GM18526 (cell line): Measurements from ENCODE around the gene LRMDA.

Experiments
- POLR2A ChIP-seq: IDR thresholded peaks from 3 replicates; pipeline ENCODE4 v1.6.1; 2011; ENCODE audit not compliant: insufficient read length; ENCODE audit errors: extremely low read depth

LRMDA gene

GRCh38 chr10:75817198-75817597 lies 385.8 kb downstream of the LRMDA start:
- TF ChIP-seq POLR2A, result no peak

- TF ChIP-seq POLR2A, result no peak
Observed at GRCh38 chr10:75818552-75818951, 387.1 kb downstream of the LRMDA start.

DNA sequence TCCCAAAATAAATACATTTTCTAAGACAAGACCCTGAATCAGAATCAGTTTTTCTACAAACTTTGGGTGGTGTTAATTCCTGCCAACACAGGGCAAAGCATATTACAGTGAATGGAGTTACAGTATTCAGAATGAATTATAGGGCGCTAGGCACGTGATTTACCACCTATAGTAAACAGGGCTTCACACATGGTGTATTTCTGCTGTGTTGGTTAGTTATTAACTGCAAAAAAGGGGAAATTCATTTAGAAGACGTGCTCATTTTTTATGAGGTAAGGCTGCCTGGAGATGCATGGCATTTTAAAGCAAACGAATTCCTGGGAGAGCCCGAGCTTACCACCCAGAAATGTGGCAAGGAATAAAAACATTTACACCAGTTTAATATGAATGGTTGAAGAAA lies 393.8 kb downstream of the LRMDA start:
- TF ChIP-seq POLR2A, result no peak

DNA sequence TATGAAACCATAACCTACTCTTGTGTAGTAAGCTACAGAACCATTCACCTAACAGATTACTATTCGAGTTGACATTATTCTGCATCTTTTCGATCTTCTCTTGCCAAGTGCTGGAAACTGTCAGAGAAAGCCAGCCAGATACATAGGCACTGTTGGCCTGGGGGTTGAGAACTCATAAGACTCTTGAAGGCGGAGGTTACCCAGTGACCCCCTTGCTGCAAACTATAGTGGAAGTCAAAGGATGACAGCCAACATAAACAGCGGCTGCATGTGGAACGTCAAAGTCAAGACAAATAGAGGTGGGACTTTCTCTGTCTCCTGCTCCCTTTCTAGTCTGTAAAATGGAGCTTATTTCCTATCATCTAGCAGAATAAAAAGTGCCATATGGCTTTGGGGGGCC lies 394.2 kb downstream of the LRMDA start:
- no peak for TF ChIP-seq POLR2A

DNA sequence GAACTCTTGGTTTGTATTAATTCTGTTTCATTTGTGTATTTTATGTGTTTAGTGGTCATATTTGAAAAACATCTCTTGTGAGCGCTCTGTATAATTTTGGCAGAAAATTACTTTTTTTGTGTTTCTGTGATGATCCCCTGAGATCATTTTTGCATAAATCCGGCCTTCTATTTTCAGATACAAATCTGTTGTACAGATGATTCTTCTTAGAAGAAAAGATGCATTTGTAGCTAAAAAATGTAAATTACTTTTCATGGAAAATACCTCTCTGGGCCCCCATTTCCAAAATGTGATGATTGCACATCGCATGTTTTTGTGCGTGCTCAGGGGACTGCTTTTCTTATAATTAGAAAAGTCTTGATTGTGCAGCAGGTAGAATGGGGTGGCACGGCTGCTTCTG lies 395.4 kb downstream of the LRMDA start:
- no peak for TF ChIP-seq POLR2A

GRCh38 chr10:75827587-75828021 lies 396.2 kb downstream of the LRMDA start:
- no peak for TF ChIP-seq POLR2A

DNA sequence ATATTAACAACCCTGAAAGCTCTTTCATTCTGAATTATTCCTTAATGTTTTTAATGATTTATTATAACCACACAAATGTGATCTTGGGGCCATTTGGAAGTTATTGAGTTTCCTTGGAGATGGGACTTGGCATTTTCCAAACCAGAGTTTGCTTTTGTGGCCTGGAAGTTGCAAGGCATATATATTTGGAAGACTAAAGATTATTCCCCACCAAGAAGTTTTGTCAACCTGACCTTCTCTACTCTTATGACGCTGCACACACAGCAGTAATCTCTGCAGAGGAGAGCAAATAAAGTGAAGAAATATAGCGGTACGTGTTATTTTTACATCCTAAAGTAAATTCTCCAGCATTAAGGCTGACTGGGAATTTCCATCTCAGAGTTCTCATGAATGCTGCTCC lies 397.0 kb downstream of the LRMDA start:
- no peak for TF ChIP-seq POLR2A

- no peak for TF ChIP-seq POLR2A
Observed at GRCh38 chr10:75836064-75836463, 404.6 kb downstream of the LRMDA start.

DNA sequence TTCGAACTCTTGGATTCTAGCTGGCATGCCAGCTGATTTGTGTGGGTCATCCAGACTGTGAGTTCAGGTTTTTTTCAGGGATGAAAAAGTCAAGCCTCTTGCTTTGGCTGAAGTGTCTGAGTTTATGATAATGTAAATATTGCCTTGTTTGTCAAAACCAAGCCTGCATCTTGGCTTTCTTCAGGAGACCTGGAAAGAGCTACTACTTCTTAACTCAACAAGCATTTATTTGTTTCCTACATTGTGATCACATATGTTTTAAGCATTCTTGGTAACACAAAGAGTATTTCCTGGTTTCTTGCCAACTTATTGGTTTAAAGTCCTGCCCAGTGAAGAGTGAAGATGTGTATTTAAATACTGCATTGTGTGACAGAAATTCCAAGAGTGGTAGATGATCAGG lies 407.1 kb downstream of the LRMDA start:
- TF ChIP-seq POLR2A, result no peak

DNA sequence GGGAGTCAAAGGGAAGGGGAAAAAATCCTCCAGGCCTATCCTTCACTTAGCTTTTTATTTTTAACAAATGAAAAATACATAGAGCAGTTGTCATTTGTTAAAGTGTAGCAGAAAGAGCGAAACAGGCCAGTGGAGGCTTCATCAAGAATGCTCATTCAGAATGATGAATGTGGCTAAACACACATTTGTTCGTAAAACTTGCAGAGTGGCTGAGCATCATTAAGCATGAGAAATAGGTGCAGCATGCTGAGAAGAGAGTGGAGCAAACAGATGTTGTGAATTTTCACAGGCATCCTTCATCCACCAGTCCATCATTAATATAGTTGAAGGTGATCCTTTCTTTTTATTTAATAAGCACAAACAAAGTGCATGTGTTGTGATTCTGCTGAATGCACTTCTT lies 407.6 kb downstream of the LRMDA start:
- TF ChIP-seq POLR2A, result no peak

GRCh38 chr10:75841266-75841665 lies 409.8 kb downstream of the LRMDA start:
- TF ChIP-seq POLR2A, result no peak

DNA sequence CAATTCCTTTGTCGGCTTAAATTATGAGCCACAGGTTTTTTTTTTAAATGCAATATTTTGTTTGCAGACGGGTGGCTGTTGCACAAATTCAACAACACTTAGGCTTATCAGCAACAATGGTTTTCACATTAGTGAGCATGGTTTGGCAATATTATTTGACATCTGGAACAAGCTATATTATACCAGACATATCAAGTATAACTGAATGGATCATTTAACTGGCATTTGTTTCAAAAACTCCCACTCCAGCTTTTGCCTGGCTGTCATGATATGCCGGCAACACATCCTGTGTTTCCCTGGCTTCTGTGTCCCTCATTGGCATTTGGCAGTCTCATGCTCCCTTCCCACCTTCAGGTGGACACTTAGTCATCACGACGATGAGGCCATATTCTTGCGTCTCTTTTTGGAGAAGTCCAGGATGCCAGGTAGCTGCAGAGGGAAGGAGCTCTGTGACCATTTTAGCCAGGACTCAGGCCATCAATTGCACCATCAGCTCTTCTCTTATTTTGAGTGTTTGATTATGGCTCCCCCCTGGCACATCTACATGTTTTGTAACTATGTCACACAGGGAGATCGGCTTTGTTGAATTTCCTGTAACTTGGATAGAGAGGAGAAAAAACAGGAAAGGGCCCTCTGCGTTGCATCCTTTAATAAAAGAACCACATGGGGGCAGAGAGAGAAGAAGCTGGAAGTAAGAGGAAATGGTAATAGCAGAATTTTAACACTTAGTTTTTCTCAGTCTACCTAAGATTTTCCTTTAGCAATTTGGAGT lies 413.9 kb downstream of the LRMDA start:
- TF ChIP-seq POLR2A, result no peak

DNA sequence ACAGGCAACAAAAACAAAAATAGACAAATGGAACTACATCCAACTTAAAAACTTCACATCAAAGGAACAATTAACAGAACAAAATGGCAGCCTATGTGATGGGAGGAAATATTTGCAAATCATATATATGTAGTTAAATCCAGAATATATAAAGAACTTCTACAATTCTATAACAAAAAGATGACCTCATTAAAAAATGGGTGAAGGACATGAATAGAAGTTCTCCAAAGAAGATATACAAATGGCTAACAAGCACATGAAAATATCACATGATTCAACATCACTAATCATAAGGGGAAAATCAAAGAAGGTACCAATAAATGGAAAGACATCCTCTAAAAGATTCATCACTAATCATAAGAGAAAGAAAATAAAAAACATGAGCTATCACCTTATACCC lies 416.1 kb downstream of the LRMDA start:
- no peak for TF ChIP-seq POLR2A

DNA sequence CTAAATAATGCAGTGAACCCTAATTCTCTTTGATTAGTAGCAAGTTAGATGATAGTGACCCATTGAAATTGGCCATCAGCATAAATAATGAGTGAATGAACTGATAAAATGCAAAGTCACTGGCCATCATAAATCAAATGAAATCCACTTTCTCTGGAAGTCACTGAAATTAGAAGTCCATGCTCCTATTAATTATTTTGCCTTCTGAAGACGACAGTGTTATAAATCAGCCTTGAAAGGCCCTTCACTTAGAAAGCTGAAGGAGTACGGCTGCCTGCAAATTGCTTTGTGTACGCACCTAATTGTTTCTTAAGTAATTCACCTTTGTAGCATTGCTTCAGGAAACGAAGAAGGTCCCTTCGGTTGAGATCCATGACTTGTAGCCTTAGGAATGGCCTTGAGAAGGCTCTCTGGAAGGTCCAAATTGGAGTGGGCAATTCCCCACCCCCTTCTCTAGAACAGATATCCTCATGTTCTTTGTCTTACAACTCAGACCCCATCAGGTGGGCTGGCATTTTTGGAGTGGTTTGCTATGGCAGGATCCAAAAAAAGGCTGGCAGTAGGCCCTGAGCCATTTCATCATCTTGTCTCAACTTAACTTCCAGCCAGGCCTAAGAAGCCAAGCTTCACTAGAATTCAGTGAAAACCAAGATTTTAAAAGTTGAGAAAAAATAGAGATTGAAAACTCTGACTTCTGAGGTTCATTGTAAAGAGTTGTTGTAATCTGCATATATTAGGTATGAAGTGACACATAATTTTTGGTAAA lies 420.3 kb downstream of the LRMDA start:
- no peak for TF ChIP-seq POLR2A

- TF ChIP-seq POLR2A, result no peak
Observed at GRCh38 chr10:75852851-75853484, 421.5 kb downstream of the LRMDA start.

- TF ChIP-seq POLR2A, result no peak
Observed at GRCh38 chr10:75857269-75857846, 425.9 kb downstream of the LRMDA start.
